Stomach (tissue), 4 donors: ENCODE measurements around the gene SLC27A3.

Experiments
- CTCF ChIP-seq, 7 experiments: fragments of 450-650 bp in 4 of 7; fragments of 200-600 bp in 3 of 7; sonication (generic) in 3 of 7; IDR thresholded peaks; one replicate each; pipeline ENCODE4 v1.5.1; 2016 to 2019; ENCODE audit warnings: antibody characterized with exemption in 7 of 7, control low read depth in 2 of 7, mild to moderate bottlenecking in 1 of 7
- POLR2A ChIP-seq, 4 donors: fragments of 450-650 bp; IDR thresholded peaks; one replicate each; pipeline ENCODE4 v1.6.1; 2016; ENCODE audit warnings: antibody characterized with exemption in 4 of 4, control low read depth in 2 of 4, mild to moderate bottlenecking in 1 of 4, moderate library complexity in 1 of 4

GRCh38 chr1:153754266-153754665, 20.9 kb upstream of the SLC27A3 start:
- TF ChIP-seq CTCF (IDR thresholded peaks at IDR 0.05) (no peak), POLR2A (IDR thresholded peaks at IDR 0.05) (no peak)
